ENCODE data around the gene CLDN34. TPM values are rescaled to one million over a fixed set of nuclear protein-coding genes. Genes with fewer than 3 reads are reported as not detected.

The CLDN34 gene
- total and polyA plus RNA-seq, 2 experiments from 2014 or later = not detected

DNA sequence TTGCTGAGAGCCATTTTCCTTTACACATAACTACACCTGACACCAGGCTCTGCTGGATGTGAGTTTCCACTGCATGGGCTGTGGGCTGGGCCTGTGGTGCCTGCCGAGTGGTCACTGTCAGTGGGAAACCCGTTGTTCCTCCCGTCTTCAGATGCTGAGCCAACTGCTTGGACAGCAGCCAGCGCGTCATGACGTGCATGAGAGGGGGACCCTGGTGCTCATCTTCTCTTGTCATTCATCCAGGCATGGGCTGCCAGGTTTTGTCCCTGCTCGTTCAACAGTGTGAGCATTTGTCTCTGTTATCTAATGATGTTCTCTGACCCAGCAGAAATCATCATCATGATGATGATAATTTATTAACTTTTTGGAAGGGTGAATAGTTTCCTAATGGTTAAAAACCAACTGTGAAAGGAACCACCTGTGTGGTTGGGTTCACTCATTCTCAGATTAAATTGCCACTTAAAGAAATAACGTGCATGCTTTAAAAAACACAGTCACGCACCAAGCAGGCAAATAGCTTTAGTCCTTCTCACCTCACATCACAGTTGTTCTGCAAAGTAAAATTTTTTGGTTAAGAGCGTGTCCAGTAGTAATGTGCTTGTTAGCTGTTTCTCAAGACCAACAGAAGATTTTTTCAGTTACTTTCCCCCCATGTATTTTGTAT lies 19.9 kb upstream of the CLDN34 start (continued):
- TF ChIP-seq, protein P1, sequence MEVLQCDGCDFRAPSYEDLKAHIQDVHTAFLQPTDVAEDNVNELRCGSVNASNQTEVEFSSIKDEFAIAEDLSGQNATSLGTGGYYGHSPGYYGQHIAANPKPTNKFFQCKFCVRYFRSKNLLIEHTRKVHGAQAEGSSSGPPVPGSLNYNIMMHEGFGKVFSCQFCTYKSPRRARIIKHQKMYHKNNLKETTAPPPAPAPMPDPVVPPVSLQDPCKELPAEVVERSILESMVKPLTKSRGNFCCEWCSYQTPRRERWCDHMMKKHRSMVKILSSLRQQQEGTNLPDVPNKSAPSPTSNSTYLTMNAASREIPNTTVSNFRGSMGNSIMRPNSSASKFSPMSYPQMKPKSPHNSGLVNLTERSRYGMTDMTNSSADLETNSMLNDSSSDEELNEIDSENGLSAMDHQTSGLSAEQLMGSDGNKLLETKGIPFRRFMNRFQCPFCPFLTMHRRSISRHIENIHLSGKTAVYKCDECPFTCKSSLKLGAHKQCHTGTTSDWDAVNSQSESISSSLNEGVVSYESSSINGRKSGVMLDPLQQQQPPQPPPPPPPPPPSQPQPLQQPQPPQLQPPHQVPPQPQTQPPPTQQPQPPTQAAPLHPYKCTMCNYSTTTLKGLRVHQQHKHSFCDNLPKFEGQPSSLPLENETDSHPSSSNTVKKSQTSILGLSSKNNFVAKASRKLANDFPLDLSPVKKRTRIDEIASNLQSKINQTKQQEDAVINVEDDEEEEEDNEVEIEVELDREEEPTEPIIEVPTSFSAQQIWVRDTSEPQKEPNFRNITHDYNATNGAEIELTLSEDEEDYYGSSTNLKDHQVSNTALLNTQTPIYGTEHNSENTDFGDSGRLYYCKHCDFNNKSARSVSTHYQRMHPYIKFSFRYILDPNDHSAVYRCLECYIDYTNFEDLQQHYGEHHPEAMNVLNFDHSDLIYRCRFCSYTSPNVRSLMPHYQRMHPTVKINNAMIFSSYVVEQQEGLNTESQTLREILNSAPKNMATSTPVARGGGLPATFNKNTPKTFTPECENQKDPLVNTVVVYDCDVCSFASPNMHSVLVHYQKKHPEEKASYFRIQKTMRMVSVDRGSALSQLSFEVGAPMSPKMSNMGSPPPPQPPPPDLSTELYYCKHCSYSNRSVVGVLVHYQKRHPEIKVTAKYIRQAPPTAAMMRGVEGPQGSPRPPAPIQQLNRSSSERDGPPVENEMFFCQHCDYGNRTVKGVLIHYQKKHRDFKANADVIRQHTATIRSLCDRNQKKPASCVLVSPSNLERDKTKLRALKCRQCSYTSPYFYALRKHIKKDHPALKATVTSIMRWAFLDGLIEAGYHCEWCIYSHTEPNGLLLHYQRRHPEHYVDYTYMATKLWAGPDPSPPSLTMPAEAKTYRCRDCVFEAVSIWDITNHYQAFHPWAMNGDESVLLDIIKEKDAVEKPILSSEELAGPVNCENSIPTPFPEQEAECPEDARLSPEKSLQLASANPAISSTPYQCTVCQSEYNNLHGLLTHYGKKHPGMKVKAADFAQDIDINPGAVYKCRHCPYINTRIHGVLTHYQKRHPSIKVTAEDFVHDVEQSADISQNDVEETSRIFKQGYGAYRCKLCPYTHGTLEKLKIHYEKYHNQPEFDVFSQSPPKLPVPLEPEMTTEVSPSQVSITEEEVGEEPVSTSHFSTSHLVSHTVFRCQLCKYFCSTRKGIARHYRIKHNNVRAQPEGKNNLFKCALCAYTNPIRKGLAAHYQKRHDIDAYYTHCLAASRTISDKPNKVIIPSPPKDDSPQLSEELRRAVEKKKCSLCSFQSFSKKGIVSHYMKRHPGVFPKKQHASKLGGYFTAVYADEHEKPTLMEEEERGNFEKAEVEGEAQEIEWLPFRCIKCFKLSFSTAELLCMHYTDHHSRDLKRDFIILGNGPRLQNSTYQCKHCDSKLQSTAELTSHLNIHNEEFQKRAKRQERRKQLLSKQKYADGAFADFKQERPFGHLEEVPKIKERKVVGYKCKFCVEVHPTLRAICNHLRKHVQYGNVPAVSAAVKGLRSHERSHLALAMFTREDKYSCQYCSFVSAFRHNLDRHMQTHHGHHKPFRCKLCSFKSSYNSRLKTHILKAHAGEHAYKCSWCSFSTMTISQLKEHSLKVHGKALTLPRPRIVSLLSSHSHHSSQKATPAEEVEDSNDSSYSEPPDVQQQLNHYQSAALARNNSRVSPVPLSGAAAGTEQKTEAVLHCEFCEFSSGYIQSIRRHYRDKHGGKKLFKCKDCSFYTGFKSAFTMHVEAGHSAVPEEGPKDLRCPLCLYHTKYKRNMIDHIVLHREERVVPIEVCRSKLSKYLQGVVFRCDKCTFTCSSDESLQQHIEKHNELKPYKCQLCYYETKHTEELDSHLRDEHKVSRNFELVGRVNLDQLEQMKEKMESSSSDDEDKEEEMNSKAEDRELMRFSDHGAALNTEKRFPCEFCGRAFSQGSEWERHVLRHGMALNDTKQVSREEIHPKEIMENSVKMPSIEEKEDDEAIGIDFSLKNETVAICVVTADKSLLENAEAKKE (CRISPR knock-in tag; IDR thresholded peaks at IDR 0.05) = no peak
- no peak for TF ChIP-seq ZNF331 (CRISPR knock-in tag; IDR thresholded peaks at IDR 0.05; ENCODE audit: low read depth)
- no peak for TF ChIP-seq NANOG (IDR thresholded peaks at IDR 0.05; ENCODE audit: borderline replicate concordance)
- TF ChIP-seq, protein P2, sequence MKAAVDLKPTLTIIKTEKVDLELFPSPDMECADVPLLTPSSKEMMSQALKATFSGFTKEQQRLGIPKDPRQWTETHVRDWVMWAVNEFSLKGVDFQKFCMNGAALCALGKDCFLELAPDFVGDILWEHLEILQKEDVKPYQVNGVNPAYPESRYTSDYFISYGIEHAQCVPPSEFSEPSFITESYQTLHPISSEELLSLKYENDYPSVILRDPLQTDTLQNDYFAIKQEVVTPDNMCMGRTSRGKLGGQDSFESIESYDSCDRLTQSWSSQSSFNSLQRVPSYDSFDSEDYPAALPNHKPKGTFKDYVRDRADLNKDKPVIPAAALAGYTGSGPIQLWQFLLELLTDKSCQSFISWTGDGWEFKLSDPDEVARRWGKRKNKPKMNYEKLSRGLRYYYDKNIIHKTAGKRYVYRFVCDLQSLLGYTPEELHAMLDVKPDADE (IDR thresholded peaks at IDR 0.05) = no peak
- no peak for TF ChIP-seq EZH2phosphoT487 (IDR thresholded peaks at IDR 0.05; ENCODE audit: unreplicated experiment)
- TF ChIP-seq POLR2AphosphoS5 (IDR thresholded peaks at IDR 0.05; ENCODE audit: low read depth) = no peak
- TF ChIP-seq JUNB (IDR thresholded peaks at IDR 0.05; ENCODE audit: unreplicated experiment) = no peak
- no peak for TF ChIP-seq ZNF114 (CRISPR knock-in tag; IDR thresholded peaks at IDR 0.05)
- TF ChIP-seq CREB1 (CRISPR knock-in tag; IDR thresholded peaks at IDR 0.05; ENCODE audit: low read depth) = no peak
